ENCODE results near the gene ME3.

ME3 gene

GRCh38 chr11:86509588-86509974, 162.8 kb downstream of the ME3 start:
- no peak overlapping the region for H3K27ac ChIP-seq

GRCh38 chr11:86508604-86509587, 163.5 kb downstream of the ME3 start:
- no peak for TF ChIP-seq CTCF (conservative IDR thresholded peaks at IDR 0.05)
- no peak overlapping the region for H3K27ac ChIP-seq

More at GRCh38 chr11:86509588-86509974, 162.8 kb downstream of the ME3 start:
- no peak for TF ChIP-seq CTCF (conservative IDR thresholded peaks at IDR 0.05)

GRCh38 chr11:86507249-86507845, 165.1 kb downstream of the ME3 start:
- no peak overlapping the region for H3K27ac ChIP-seq
- no peak for TF ChIP-seq CTCF (conservative IDR thresholded peaks at IDR 0.05)

GRCh38 chr11:86506235-86506634, 166.2 kb downstream of the ME3 start:
- no peak overlapping the region for H3K27ac ChIP-seq
- no peak for TF ChIP-seq CTCF (conservative IDR thresholded peaks at IDR 0.05)

GRCh38 chr11:86503131-86503530, 169.3 kb downstream of the ME3 start:
- no peak overlapping the region for H3K27ac ChIP-seq
- TF ChIP-seq CTCF (conservative IDR thresholded peaks at IDR 0.05) = no peak

GRCh38 chr11:86502137-86502642, 170.2 kb downstream of the ME3 start:
- TF ChIP-seq CTCF (conservative IDR thresholded peaks at IDR 0.05) = no peak
- no peak overlapping the region for H3K27ac ChIP-seq

GRCh38 chr11:86500500-86501140, 171.8 kb downstream of the ME3 start:
- H3K27ac ChIP-seq = peak overlapping the region; percentile 78
- TF ChIP-seq CTCF (conservative IDR thresholded peaks at IDR 0.05) = no peak

All from VCaP (cell line).